Sigmoid colon (tissue), 7 donors: ENCODE data around the gene SIRT4. TPM values are rescaled to one million over a fixed set of nuclear protein-coding genes. Genes with fewer than 3 reads are reported as not detected.

ENCODE experiments used
- DNase-seq: peaks from one replicate; pipeline ENCODE4 v3.0.0-alpha.2; 2019
- H3K27ac ChIP-seq, 4 donors: fragments of 200-600 bp; sonication (generic); one replicate each; pipeline ENCODE4 v1.5.1; 2016 to 2019; ENCODE audit warnings: mild to moderate bottlenecking in 1 of 4
- H3K27me3 ChIP-seq, 3 donors: fragments of 200-600 bp; sonication (generic); one replicate each; pipeline ENCODE4 v1.5.1; 2019; ENCODE audit warnings: mild to moderate bottlenecking in 1 of 3
- H3K36me3 ChIP-seq, 4 donors: fragments of 200-600 bp; sonication (generic); one replicate each; pipeline ENCODE4 v1.5.1; 2016 to 2019
- H3K4me1 ChIP-seq, 4 donors: fragments of 200-600 bp; sonication (generic); one replicate each; pipeline ENCODE4 v1.5.1; 2017 to 2019
- H3K4me3 ChIP-seq, 4 donors: fragments of 200-600 bp; sonication (generic); one replicate each; pipeline ENCODE4 v1.5.1; 2017 to 2019; ENCODE audit warnings: mild to moderate bottlenecking in 2 of 4, moderate library complexity in 1 of 4
- H3K9me3 ChIP-seq, 4 donors: fragments of 200-600 bp in 3 of 4; sonication (generic) in 3 of 4; one replicate each; pipeline versions ENCODE4 v1.5.1 to v1.6.1; 2013 to 2019
- CTCF ChIP-seq, 4 experiments: fragments of 450-650 bp in 3 of 4; fragments of 200-600 bp in 1 of 4; IDR thresholded peaks; one replicate each; pipeline ENCODE4 v1.5.1; 2016 to 2019; ENCODE audit warnings: antibody characterized with exemption in 4 of 4, mild to moderate bottlenecking in 3 of 4, moderate library complexity in 2 of 4
- EP300 ChIP-seq, 4 donors: sonication (generic); formaldehyde crosslinking; IDR thresholded peaks; one replicate each; pipeline ENCODE4 v1.6.1; 2017; ENCODE audit warnings: antibody characterized with exemption in 4 of 4
- POLR2A ChIP-seq, 2 donors: fragments of 450-650 bp; IDR thresholded peaks; one replicate each; pipeline ENCODE4 v1.6.1; 2016; ENCODE audit warnings: antibody characterized with exemption in 2 of 2, mild to moderate bottlenecking in 2 of 2, moderate library complexity in 2 of 2
- POLR2AphosphoS5 ChIP-seq, 4 donors: sonication (generic); formaldehyde crosslinking; IDR thresholded peaks; one replicate each; pipeline ENCODE4 v1.6.1; 2017; ENCODE audit warnings: antibody characterized with exemption in 4 of 4
- WGBS, 2 donors: extraction: QIAGEN DNeasy Blood & Tissue Kit; methylation state at CpG; one replicate each; pipeline ENCODE4 v1.1.7; 2013; 5-methylcytosine and 5-hydroxymethylcytosine counted together
- intact Hi-C: fragments of 100-400 bp; cut with DNase I; formaldehyde crosslinking; loops from one replicate; pipeline ENCODE4 v1.15.1; 2023
- polyA plus RNA-seq, 3 donors: library from polyadenylated mRNA; stranded (reverse); fragments of 200-250 nt; gene quantifications; one replicate each; pipeline ENCODE4 v1.2.3, GENCODE V29; 2013
- total RNA-seq, 4 donors: library from RNA; depleted of rRNA; stranded (reverse); fragments of >200 nt; gene quantifications; one replicate each; pipeline ENCODE4 v1.1.0, GENCODE V29; 2016
- donor health status: healthy with polysubstance abuse.
- donor health status: Bipolar disorder and iron deficiency.
- donor health status: healthy.

Gene SIRT4
- total and polyA plus RNA-seq, 7 donors, result 0.69 to 3.6 (median 2.8) TPM

GRCh38 chr12:120316798-120317223, 14.7 kb downstream of the SIRT4 start:
- TF ChIP-seq CTCF (IDR thresholded peaks at IDR 0.05), result no peak
- no peak for TF ChIP-seq EP300 (IDR thresholded peaks at IDR 0.05)
- no peak for TF ChIP-seq POLR2A (IDR thresholded peaks at IDR 0.05)
- no peak for TF ChIP-seq POLR2AphosphoS5 (IDR thresholded peaks at IDR 0.05)
- intact Hi-C loops, result loop anchor here (1.0 kb wide), 1 partner anchor 15 kb away; the partner anchor contains the start of gene SIRT4
- DNase-seq, result no peak
- no peaks in the 10 kb centered on the region for H3K27me3 ChIP-seq
- peak overlapping the region; percentile 83 to 90 (median 84) for H3K27ac ChIP-seq
- H3K9me3 ChIP-seq, result no peaks in the 10 kb centered on the region
- WGBS, 2 donors, result 21 to 42% methylated on average over 9 of the region's 9 CpGs
- peak overlapping the region; percentile 40 to 68 (median 63) for H3K4me3 ChIP-seq
- peaks cover 0 to 11% (median 6%) of the 10 kb centered on the region in 4 donors for H3K4me1 ChIP-seq
- no peaks in the 10 kb centered on the region for H3K36me3 ChIP-seq

GRCh38 chr12:120317224-120318105, 15.3 kb downstream of the SIRT4 start:
- Histone ChIP-seq H3K27me3 (no peaks in the 10 kb centered on the region), H3K9me3 (no peaks in the 10 kb centered on the region), H3K4me3 (peak overlapping the region; percentile 40 to 68 (median 63)), H3K27ac (peak overlapping the region; percentile 83 to 90 (median 84)), H3K36me3 (no peaks in the 10 kb centered on the region), H3K4me1 (peaks cover 0 to 11% (median 6%) of the 10 kb centered on the region in 4 donors)
- intact Hi-C loops, result loop anchor here (1.0 kb wide), 1 partner anchor 15 kb away; the partner anchor contains the start of gene SIRT4
- 2% methylated on average over 42 of the region's 42 CpGs for WGBS, 2 donors
- peak; percentile 100 for DNase-seq
- TF ChIP-seq EP300 (IDR thresholded peaks at IDR 0.05) (no peak), POLR2A (IDR thresholded peaks at IDR 0.05) (peak; percentile 59 to 87), CTCF (IDR thresholded peaks at IDR 0.05) (peak; percentile 61 to 91 (median 77)), POLR2AphosphoS5 (IDR thresholded peaks at IDR 0.05) (peak; percentile 75 to 92 (median 90))

- intact Hi-C loops, result no loop called here
- Histone ChIP-seq H3K9me3 (no peaks in the 10 kb centered on the region), H3K4me1 (peaks cover 0 to 16% (median 8%) of the 10 kb centered on the region in 4 donors), H3K27me3 (no peaks in the 10 kb centered on the region), H3K27ac (no peak overlapping the region), H3K4me3 (no peak overlapping the region), H3K36me3 (no peaks in the 10 kb centered on the region)
- TF ChIP-seq POLR2A (IDR thresholded peaks at IDR 0.05), result no peak
- no peak for TF ChIP-seq POLR2AphosphoS5 (IDR thresholded peaks at IDR 0.05)
- TF ChIP-seq EP300 (IDR thresholded peaks at IDR 0.05), result no peak
- no peak for TF ChIP-seq CTCF (IDR thresholded peaks at IDR 0.05)
- 20 to 64% methylated on average over 13 of the region's 13 CpGs for WGBS, 2 donors
- DNase-seq, result no peak
Observed at GRCh38 chr12:120321382-120322202, 19.5 kb downstream of the SIRT4 start.

- Histone ChIP-seq H3K36me3 (no peaks in the 10 kb centered on the region), H3K9me3 (no peaks in the 10 kb centered on the region), H3K27me3 (no peaks in the 10 kb centered on the region), H3K4me1 (peaks cover 0 to 7% (median 2%) of the 10 kb centered on the region in 4 donors), H3K27ac (no peak overlapping the region), H3K4me3 (no peak overlapping the region)
- 89 to 93% methylated on average over 2 of the region's 2 CpGs for WGBS, 2 donors
- DNase-seq, result no peak
- intact Hi-C loops, result no loop called here
- TF ChIP-seq EP300 (IDR thresholded peaks at IDR 0.05), result no peak
- TF ChIP-seq CTCF (IDR thresholded peaks at IDR 0.05), result no peak
- TF ChIP-seq POLR2AphosphoS5 (IDR thresholded peaks at IDR 0.05), result no peak
- no peak for TF ChIP-seq POLR2A (IDR thresholded peaks at IDR 0.05)
Observed at GRCh38 chr12:120323772-120324171, 21.7 kb downstream of the SIRT4 start.
